NT2/D1 (cell line): ENCODE data around the gene GLIS1.

Source experiments
- YY1 ChIP-seq: IDR thresholded peaks from 2 replicates; pipeline ENCODE4 v1.6.1; 2011; ENCODE audit not compliant: insufficient read length, insufficient read depth
- ZNF274 ChIP-seq: IDR thresholded peaks from 2 replicates; pipeline ENCODE4 v1.6.1; 2011; ENCODE audit warnings: mild to moderate bottlenecking, low read depth, low read length

GRCh38 chr1:53766831-53767405, 28.0 kb upstream of the GLIS1 start:
- TF ChIP-seq ZNF274, result no peak
- TF ChIP-seq YY1, result no peak
